Stimulated activated CD4-positive, alpha-beta T cell treated with anti-CD3 and anti-CD28 coated beads, Interleukin-4, amount 100 ng/mL, for 1 hour (primary cell): ENCODE data around the gene ATAD3C.
"Not testable (repeated sequence)": the region's sequence is repeated elsewhere in the genome, so short reads cannot be mapped to it uniquely, and the experiment has no call there.

Experiments
- DNase-seq: peaks from one replicate; pipeline ENCODE4 v3.0.0-alpha.2; 2020

Gene ATAD3C

GRCh38 chr1:1479547-1480487 is 30.3 kb downstream of the ATAD3C start:
- DNase-seq = no peak

GRCh38 chr1:1480488-1480867 is 31.0 kb downstream of the ATAD3C start:
- DNase-seq = not testable (repeated sequence)

- DNase-seq = not testable (repeated sequence)
Measured at GRCh38 chr1:1481811-1482210, 32.3 kb downstream of the ATAD3C start.

- DNase-seq = no peak
Measured at GRCh38 chr1:1482856-1483255, 33.4 kb downstream of the ATAD3C start.

- DNase-seq = no peak
Measured at GRCh38 chr1:1483714-1484113, 34.2 kb downstream of the ATAD3C start.

- DNase-seq = not testable (repeated sequence)
Measured at GRCh38 chr1:1484976-1485750, 35.7 kb downstream of the ATAD3C start.

- DNase-seq = not testable (repeated sequence)
Measured at GRCh38 chr1:1485755-1486317, 36.3 kb downstream of the ATAD3C start.

GRCh38 chr1:1487701-1488100 is 38.2 kb downstream of the ATAD3C start:
- DNase-seq = no peak

- DNase-seq = no peak
Measured at GRCh38 chr1:1489231-1489630, 39.7 kb downstream of the ATAD3C start.

- DNase-seq = no peak
Measured at GRCh38 chr1:1489861-1490260, 40.4 kb downstream of the ATAD3C start.

GRCh38 chr1:1490633-1491230 is 41.2 kb downstream of the ATAD3C start:
- DNase-seq = no peak

GRCh38 chr1:1491601-1492000 is 42.1 kb downstream of the ATAD3C start:
- DNase-seq = no peak

GRCh38 chr1:1494311-1494710 is 44.8 kb downstream of the ATAD3C start:
- not testable (repeated sequence) for DNase-seq

- not testable (repeated sequence) for DNase-seq
Measured at GRCh38 chr1:1495461-1495975, 46.0 kb downstream of the ATAD3C start.

- DNase-seq = peak; percentile 68
Measured at GRCh38 chr1:1504777-1505365, 55.4 kb downstream of the ATAD3C start.

GRCh38 chr1:1505366-1505798 is 55.9 kb downstream of the ATAD3C start:
- not testable (repeated sequence) for DNase-seq

- not testable (repeated sequence) for DNase-seq
Measured at GRCh38 chr1:1505801-1506200, 56.3 kb downstream of the ATAD3C start.

- DNase-seq = no peak
Measured at GRCh38 chr1:1507305-1507704, 57.8 kb downstream of the ATAD3C start.

- DNase-seq = not testable (repeated sequence)
Measured at GRCh38 chr1:1508775-1509464, 59.4 kb downstream of the ATAD3C start.

GRCh38 chr1:1509465-1509850 is 60.0 kb downstream of the ATAD3C start:
- DNase-seq = not testable (repeated sequence)

GRCh38 chr1:1510912-1511532 is 61.5 kb downstream of the ATAD3C start:
- DNase-seq = no peak
